AG10803 (cell line): ENCODE measurements around the gene BACE1.
"Not testable (repeated sequence)": the region's sequence is repeated elsewhere in the genome, so short reads cannot be mapped to it uniquely, and the experiment has no call there.

Experiments used
- DNase-seq: peaks from one replicate; pipeline ENCODE4 v3.0.0; 2010; ENCODE audit warnings: low read depth
- H3K4me3 ChIP-seq: 2 replicates; pipeline ENCODE4 v1.5.1; 2011; ENCODE audit warnings: mild to moderate bottlenecking, low read length, control low read depth
- TF ChIP-seq, protein P1 (sequence below): conservative IDR thresholded peaks from 2 replicates; pipeline ENCODE4 v1.5.1; 2011; ENCODE audit warnings: mild to moderate bottlenecking, low read length, control low read depth, inconsistent platforms

The BACE1 gene

DNA sequence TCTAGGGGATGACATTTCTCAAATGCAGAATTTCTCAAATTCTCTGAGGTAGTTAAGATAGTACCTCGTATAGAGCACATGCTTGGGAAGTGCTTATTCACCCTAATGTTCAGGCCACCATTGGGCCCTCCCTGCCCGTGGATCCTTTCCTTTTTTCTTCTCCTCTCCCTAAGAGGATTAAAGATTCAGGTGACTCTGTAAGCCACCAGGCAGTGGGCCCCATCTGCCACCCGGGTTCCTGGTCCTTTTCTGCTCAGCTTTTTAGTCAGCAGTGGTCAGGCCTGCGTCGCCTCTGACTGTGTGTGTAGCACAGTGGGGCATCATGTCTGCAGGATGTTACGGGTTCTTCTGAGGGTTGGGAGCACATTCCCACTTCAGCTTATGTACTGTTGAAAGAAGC lies 18.8 kb upstream of the BACE1 start:
- no peak for DNase-seq
- H3K4me3 ChIP-seq = no peak overlapping the region
- TF ChIP-seq, protein P1, sequence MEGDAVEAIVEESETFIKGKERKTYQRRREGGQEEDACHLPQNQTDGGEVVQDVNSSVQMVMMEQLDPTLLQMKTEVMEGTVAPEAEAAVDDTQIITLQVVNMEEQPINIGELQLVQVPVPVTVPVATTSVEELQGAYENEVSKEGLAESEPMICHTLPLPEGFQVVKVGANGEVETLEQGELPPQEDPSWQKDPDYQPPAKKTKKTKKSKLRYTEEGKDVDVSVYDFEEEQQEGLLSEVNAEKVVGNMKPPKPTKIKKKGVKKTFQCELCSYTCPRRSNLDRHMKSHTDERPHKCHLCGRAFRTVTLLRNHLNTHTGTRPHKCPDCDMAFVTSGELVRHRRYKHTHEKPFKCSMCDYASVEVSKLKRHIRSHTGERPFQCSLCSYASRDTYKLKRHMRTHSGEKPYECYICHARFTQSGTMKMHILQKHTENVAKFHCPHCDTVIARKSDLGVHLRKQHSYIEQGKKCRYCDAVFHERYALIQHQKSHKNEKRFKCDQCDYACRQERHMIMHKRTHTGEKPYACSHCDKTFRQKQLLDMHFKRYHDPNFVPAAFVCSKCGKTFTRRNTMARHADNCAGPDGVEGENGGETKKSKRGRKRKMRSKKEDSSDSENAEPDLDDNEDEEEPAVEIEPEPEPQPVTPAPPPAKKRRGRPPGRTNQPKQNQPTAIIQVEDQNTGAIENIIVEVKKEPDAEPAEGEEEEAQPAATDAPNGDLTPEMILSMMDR = no peak

DNA sequence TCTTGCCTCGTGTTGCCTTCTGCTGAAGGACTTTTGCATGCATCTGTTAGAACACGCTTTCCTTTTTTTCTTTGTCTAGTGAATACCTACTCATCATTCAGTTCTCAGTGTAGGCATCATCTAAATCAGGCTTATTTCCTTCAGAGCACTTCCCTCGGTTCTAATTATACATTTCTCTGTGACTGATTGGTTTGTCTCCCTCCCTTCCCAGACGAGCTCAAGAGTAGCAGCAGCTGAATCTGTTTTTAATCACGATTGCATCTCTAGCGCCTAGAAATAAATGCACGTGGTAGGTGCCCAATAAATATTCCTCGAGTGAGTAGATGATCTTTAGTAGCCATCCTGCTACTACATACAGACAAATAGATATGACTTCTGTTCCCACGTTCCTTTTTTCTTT lies 17.9 kb upstream of the BACE1 start:
- peak; percentile 45 for DNase-seq
- no peak overlapping the region for H3K4me3 ChIP-seq

DNA sequence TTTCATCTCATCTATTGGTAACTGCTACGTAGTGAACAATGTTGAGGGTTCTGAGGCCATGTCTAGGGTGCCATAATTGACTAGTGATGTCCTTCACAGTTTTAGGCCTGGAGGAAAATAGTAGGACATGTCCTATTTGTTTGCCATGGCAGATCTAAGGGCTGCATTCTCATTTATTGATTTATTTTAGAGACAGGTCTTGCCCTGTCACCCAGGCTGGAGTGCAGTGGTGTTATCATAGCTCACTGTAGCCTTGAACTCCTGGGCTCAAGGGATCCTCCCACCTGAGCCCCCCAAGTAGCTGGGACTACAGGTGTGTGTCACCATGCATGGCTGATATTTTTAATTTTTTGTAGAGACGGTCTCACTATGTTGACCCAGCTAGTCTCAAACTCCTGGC lies 16.8 kb upstream of the BACE1 start:
- DNase-seq = no peak
- no peak overlapping the region for H3K4me3 ChIP-seq
- TF ChIP-seq, protein P1 = no peak

More for the DNA sequence above, 17.9 kb upstream of the BACE1 start:
- TF ChIP-seq, protein P1 = no peak

DNA sequence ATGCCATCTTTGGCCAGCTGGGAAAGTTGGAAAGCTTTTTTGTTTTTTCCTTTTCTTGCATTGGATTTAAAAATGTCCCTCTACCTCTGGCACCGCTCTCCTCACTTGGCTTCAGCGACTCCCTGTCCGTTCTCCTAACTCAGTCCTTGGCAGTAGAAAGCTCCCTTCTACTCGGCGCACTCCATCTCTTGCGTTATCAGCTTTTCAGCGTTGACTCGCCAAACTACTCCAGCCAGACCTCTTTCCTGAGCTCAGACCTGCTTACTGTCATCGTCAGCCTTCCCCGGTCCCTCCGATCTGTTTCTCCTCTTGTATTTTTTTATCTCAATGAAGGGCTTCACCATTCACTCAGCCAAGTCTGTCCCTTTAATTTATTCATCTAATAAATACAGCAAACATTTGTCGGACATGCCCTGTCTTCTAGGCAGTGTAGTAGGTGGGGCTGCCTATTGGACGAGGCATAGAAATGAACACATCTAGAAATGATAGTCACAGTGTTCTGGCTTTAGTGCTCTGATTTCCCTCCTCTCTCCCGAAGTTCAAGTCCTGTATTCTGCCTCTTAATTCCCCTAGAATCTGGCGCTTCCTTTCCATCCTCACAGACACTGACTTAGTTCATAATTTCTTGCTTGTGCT lies 12.4 kb upstream of the BACE1 start:
- TF ChIP-seq, protein P1 = no peak
- DNase-seq = peak; percentile 49
- H3K4me3 ChIP-seq = peak overlapping the region; percentile 83

GRCh38 chr11:117327567-117328374 lies 11.7 kb upstream of the BACE1 start, which contains the start of gene CEP164:
Gene CEP164, plus strand, starts transcription at chr11:117327854. Its CDS starts 10,733 bp downstream, at chr11:117338587.
- DNase-seq = peak; percentile 98
- TF ChIP-seq, protein P1 = no peak
- H3K4me3 ChIP-seq = peak within 1 kb of the TSS; percentile 83

DNA sequence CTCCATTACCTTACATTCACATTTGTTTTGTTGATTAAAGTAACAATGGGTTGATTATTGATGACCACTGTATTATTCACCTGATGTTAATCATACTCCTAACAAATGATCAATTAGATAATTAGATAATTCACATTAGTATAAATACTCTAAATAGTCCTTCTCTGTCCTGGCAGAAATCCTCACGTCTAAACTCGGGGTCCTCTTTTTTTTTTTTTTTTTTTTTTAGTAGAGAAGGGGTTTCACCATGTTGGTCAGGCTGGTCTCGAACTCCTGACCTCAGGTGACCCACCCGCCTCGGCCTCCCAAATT lies 11.2 kb upstream of the BACE1 start:
- peak overlapping the region; percentile 83 for H3K4me3 ChIP-seq
- not testable (repeated sequence) for DNase-seq

DNA sequence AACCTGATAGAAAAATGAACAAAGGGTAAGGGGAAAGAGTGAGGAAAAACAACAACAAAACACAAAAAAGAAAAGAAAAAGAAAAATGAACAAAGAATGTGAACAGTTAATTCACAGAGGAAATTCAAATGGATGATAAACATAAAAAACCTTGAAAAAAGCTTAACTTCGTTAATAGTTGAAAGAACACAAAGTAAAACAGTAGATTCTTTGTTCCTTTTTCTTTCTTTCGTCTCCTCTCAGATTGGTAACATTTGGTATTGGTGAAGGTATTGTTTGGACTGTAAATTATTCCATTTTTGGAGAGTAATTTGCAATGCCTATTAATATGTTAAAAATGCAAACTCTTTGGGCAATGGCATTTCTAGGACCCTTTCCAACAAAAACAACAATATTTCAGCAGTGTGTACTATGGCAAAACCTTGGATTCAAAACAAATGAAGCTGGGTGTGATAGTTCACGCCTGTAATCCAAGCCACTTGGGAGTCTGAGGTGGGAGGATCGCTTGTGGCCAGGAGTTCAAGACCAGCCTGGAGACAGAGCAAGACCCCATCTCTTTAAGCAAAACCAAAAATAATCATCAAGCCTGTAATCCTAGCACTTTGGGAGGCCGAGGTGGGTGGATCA lies 3.3 kb upstream of the BACE1 start:
- DNase-seq = peak; percentile 90
- TF ChIP-seq, protein P1 = no peak

More for the DNA sequence above, 3.3 kb upstream of the BACE1 start:
- no peak overlapping the region for H3K4me3 ChIP-seq
